NB4 (cell line): ENCODE results near the gene WBP1.

ENCODE experiments used
- DNase-seq: peaks from one replicate; pipeline ENCODE4 v3.0.0; 2010; ENCODE audit warnings: low read depth
- H3K4me3 ChIP-seq: one replicate; pipeline ENCODE4 v1.5.1; 2011; ENCODE audit warnings: mild to moderate bottlenecking, low read depth, low read length, moderate library complexity
- MAX ChIP-seq: IDR thresholded peaks from 2 replicates; pipeline ENCODE4 v1.6.1; 2011; ENCODE audit warnings: low read depth, low read length
- MYC ChIP-seq: IDR thresholded peaks from 2 replicates; pipeline ENCODE4 v1.6.1; 2011; ENCODE audit warnings: low read depth, low read length
- POLR2A ChIP-seq: IDR thresholded peaks from 2 replicates; pipeline ENCODE4 v1.6.1; 2011; ENCODE audit warnings: mild to moderate bottlenecking; ENCODE audit not compliant: insufficient read length; ENCODE audit errors: extremely low read depth
- TF ChIP-seq, protein P1 (sequence below): IDR thresholded peaks from one replicate; pipeline ENCODE4 v1.5.1; 2012; ENCODE audit warnings: low read depth, low read length

The WBP1 gene

DNA sequence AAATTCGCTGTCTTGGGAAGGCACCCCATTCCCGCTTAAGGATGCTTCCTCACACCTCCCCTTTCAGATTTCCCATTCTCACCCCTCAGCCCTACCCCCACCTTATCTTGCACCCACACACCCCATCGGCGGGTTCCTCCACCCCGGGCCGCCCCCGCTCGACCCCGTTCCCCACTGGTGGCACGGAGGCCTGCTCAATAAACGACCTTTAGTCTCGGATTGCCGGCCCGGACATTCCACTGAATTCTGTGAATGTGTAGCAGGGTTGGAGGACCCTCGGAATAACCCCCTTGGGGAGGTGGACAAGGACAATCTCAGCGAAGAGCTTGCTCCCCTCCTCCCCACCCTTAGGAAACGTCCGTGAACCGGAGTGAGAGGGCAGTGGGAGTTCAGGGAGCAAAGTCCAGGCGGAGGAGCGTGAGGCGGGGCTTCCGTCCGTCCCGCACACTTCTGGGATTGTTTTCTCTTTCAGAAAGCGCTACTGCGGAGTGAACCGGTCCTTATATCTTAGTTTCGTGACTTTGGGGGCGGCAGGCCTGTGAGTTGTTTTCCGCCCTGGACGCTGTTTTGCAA lies 44.0 kb downstream of the WBP1 start:
- H3K4me3 ChIP-seq = no peak overlapping the region
- no peak for TF ChIP-seq POLR2A
- TF ChIP-seq, protein P1, sequence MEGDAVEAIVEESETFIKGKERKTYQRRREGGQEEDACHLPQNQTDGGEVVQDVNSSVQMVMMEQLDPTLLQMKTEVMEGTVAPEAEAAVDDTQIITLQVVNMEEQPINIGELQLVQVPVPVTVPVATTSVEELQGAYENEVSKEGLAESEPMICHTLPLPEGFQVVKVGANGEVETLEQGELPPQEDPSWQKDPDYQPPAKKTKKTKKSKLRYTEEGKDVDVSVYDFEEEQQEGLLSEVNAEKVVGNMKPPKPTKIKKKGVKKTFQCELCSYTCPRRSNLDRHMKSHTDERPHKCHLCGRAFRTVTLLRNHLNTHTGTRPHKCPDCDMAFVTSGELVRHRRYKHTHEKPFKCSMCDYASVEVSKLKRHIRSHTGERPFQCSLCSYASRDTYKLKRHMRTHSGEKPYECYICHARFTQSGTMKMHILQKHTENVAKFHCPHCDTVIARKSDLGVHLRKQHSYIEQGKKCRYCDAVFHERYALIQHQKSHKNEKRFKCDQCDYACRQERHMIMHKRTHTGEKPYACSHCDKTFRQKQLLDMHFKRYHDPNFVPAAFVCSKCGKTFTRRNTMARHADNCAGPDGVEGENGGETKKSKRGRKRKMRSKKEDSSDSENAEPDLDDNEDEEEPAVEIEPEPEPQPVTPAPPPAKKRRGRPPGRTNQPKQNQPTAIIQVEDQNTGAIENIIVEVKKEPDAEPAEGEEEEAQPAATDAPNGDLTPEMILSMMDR = no peak
- TF ChIP-seq MAX = no peak
- no peak for TF ChIP-seq MYC
- no peak for DNase-seq

DNA sequence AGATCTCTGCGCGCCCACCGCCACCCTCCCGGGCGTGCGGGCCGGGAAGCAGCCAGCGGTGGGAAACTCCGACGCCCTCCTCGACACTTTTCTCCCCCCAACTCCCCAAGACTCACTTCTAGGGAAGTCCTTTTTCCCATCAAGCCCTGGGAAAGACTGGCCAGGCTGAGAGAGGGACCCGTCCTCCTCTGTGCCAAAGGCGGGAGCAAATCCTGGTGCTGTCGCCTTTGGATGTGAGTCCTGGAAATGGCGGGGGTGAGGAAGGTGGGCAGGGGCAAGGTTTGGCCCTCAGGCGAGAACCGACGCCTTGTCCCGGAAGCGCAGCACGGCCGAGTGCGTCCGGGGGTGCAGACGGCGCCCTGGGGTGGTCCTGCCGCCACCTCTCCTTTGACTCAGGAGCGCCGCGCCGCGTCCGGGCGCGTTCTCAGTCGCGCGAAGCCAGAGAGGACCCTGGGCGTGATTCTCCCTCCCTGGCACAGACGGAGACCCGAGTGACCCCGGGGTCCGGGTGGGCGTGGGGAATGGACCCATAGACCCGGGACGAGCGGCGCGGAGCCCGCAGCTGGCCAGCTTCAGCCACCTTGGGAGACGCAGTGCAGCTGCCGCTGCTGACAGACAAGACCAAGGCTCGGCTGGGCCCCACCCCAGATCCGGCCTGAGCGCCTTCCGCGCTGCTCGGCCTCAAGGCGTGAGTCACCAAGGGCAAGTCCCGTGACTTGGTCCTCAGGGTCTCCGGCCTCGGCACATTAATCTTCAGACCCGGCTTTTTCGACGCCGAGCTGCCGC lies 44.7 kb downstream of the WBP1 start:
- peak; percentile 85 for DNase-seq
- TF ChIP-seq MYC (no peak), POLR2A (no peak), MAX (0 out of 2 replicates have a peak, but pooled peaks have one; percentile 13)
- TF ChIP-seq, protein P1 = peak; percentile 14
- H3K4me3 ChIP-seq = peak overlapping the region; percentile 43

GRCh38 chr2:74503506-74504475 lies 45.6 kb downstream of the WBP1 start:
- H3K4me3 ChIP-seq = no peak overlapping the region
- TF ChIP-seq POLR2A = no peak
- TF ChIP-seq MYC = no peak
- TF ChIP-seq, protein P1 = no peak
- no peak for TF ChIP-seq MAX
- DNase-seq = no peak

- no peak for TF ChIP-seq MYC
- DNase-seq = no peak
- no peak overlapping the region for H3K4me3 ChIP-seq
Measured at GRCh38 chr2:74504591-74504990, 46.4 kb downstream of the WBP1 start.

GRCh38 chr2:74505448-74506246 lies 47.4 kb downstream of the WBP1 start:
- DNase-seq = no peak
- no peak for TF ChIP-seq MAX
- H3K4me3 ChIP-seq = peak overlapping the region; percentile 39

DNA sequence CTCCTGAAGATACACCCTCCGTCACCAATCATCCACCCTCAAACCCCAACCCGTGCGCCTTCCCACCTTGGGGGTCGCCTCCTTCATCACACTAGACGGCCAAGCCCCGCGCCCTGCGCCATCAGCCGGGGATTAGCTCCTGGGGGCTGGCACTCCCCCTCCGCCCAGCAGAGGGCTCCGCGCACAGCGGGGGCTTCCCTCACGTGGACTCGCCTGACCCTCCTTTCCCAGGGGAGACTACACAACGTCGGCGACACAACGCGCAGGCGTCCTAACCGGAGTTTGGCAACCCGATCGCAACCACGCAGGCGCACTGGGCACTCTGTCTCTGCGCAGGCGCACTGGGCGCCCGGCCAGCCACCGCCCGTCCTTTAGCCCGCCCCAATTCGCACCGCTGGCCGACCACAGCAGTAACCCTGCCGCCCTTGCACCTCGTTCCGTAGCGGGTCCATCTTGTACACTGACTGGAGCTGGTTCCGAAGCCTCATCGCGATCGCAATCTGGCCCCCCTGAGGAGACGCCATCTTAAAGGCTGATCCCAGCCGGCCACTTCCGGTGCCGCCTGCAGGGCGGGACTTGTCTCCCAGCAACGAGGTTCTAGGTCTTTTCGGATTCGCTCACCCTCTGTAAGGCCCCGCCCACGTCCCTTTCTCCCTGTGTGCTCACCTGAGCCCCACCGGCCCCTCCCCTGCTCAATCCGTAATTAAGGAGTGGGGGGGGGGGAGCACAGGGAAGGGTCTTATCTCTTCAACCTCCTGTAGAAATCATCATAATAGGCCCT lies 49.1 kb downstream of the WBP1 start, which contains the start of gene PCGF1:
Gene PCGF1 (minus strand): TSS at position 551 of the 781 bp plus-strand sequence. CDS start 27 bp downstream, at position 524.
- peak within 1 kb of the TSS; percentile 70 for H3K4me3 ChIP-seq
- DNase-seq = peak; percentile 98
- TF ChIP-seq MYC (peak; percentile 92), POLR2A (peak; percentile 54), MAX (peak; percentile 93)
- TF ChIP-seq, protein P1 = peak; percentile 70
